H1 (cell line): ENCODE data around the gene NRL. TPM values are rescaled to one million over a fixed set of nuclear protein-coding genes. Genes with fewer than 3 reads are reported as not detected.

Source experiments
- BRCA1 ChIP-seq: IDR thresholded peaks from 2 replicates; pipeline ENCODE4 v1.6.1; 2012; ENCODE audit warnings: low read depth, low read length, improper control_type of control experiment
- MAFK ChIP-seq: IDR thresholded peaks from 2 replicates; pipeline ENCODE4 v1.6.1; 2012; ENCODE audit warnings: low read depth, mild to moderate bottlenecking, improper control_type of control experiment, low read length
- RFX5 ChIP-seq: IDR thresholded peaks from 2 replicates; pipeline ENCODE4 v1.6.1; 2011; ENCODE audit warnings: low read depth, low read length, improper control_type of control experiment, borderline replicate concordance
- SIRT6 ChIP-seq: IDR thresholded peaks from one replicate; pipeline ENCODE4 v1.7.1; 2012; ENCODE audit warnings: low read length, inconsistent platforms
- TEAD4 ChIP-seq: IDR thresholded peaks from 2 replicates; pipeline ENCODE4 v1.6.1; 2012; ENCODE audit warnings: low read depth, low read length, inconsistent platforms, mixed read lengths
- polyA plus RNA-seq, 7 experiments: library from polyadenylated mRNA; depleted of rRNA in 3 of 7; stranded (reverse) in 5 of 7; unstranded in 2 of 7; fragments of >200 nt in 5 of 7; fragments of 200-250 nt in 2 of 7; gene quantifications; 1 replicate in 5 of 7; 2 replicates in 1 of 7; 4 replicates in 1 of 7; pipeline versions ENCODE4 v1.2.1 to v1.2.3, GENCODE V29; 2011 to 2013; ENCODE audit warnings: missing spikeins in 2 of 7, mixed read lengths in 2 of 7
- total RNA-seq: library from RNA; stranded (reverse); fragmentation: NEBNext Ultra II Directional; extraction: Animal tissue kit (Norgen Biotek cat#: 25700); gene quantifications from 2 replicates; pipeline ENCODE4 v1.2.1, GENCODE V29; 2021

Gene NRL
- total and polyA plus RNA-seq, 2 of the 8 experiments (the other 6 are each of a cell fraction or from before 2014, with no cell fraction given) = 1.1 to 2.2 TPM

DNA sequence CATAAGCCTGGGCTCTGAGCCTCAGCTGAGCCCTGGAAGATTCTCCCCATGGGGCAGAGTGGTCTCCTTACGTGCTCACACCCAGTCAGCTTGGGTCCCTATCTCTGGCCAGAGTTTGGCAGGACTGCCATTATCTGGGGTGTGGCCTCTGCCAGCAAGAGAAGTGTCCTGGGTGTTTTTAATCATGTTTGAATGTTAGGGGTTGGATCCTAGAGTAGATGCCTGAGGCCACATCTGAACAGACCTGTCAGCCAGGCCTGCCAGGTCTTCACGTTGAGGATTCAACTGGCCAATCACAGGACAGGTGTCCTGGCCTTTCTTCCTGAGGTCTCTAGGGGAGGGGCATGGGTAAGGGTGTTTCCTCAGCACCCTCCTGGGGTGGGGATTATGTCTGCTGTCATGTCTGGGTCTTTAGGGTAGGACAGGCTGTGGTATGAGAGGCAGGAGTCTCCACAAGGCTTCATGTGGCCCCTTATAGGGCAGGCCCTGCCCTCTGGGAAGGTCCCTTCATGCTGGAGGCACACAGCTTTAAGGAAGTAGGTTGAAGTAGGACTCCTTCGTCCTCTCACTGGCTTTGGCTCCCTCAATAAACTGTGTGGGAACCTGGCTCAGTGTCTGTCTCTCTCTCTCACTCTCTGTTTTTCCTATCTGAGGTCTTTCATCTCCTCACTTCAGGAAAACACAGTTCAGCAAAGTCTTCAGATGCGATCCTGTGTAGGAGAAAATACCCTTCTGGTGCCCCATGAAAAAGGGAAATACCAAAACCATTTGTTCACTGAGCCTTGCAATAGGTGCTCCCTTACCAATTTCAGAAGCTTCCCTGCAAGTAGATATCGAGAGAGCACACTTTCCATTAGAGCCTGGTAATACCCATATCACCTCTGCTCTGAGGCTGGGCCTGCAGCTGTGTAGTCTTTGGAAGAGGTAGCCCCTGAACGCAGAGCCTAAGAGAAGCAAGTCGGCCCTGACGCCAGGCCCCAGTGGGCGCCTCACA is 9.0 kb upstream of the NRL start (continued):
- TF ChIP-seq BRCA1 (no peak), SIRT6 (no peak), MAFK (no peak), TEAD4 (no peak), RFX5 (no peak)
- TF ChIP-seq, all 59 proteins: peak for 0
